SK-N-MC (cell line): ENCODE results near the gene POLR2F.

Source experiments
- EZH2 ChIP-seq: fragments of 200-600 bp; sonication (generic); IDR thresholded peaks from one replicate; pipeline ENCODE4 v1.6.1; 2017; ENCODE audit warnings: antibody characterized with exemption
- POLR2AphosphoS5 ChIP-seq: IDR thresholded peaks from 2 replicates; pipeline ENCODE4 v1.6.1; 2012; ENCODE audit warnings: mild to moderate bottlenecking, low read depth, low read length, borderline replicate concordance

DNA sequence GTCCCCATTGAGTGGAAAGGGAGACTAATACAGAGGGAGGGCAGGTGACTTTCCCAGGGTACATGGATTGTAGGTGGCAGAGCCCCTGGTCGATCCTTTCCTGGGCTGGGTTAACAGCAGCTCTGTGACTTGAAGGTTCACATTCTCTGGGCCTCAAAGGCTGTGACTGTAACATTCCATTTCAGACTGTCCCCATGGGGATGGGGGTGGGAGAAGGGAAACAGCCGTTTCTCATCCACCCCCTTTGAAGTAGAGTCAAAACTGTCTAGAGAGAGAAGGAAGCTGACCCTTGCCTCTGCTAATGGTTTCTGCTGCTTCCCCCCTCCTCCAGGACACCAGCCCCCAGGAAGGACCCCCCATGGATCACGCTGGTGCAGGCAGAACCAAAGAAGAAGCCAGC, 28.2 kb upstream of the POLR2F start:
- no peak for TF ChIP-seq EZH2
- TF ChIP-seq POLR2AphosphoS5 = no peak
